Measurements from ENCODE around the gene MATR3.
A peak's percentile ranks its signal among the peaks of the same experiment; 100 is the strongest.
"Not testable (repeated sequence)": the region's sequence is repeated elsewhere in the genome, so short reads cannot be mapped to it uniquely, and the experiment has no call there.

MATR3 gene

GRCh38 chr5:139301808-139302499 is 8.4 kb downstream of the MATR3 start:
- H3K27me3 Mint-ChIP-seq, result no peaks in the 10 kb centered on the region
- H3K27ac Mint-ChIP-seq, result peak overlapping the region; percentile 29 to 71
- no peaks in the 10 kb centered on the region for H3K9me3 Mint-ChIP-seq
- peak overlapping the region; percentile 44 to 57 for H3K4me3 Mint-ChIP-seq
- no peak for ATAC-seq
- peaks cover 96% of the 10 kb centered on the region for H3K4me1 Mint-ChIP-seq
- DNase-seq, result no peak

- Mint-ChIP-seq H3K4me1 (peaks cover 93% of the 10 kb centered on the region), H3K4me3 (peak overlapping the region; percentile 29 to 35), H3K27ac (peak overlapping the region in 1 of 2 donors; percentile 42), H3K27me3 (no peaks in the 10 kb centered on the region), H3K9me3 (no peaks in the 10 kb centered on the region)
- ATAC-seq, result no peak
- DNase-seq, result no peak
These were observed 11.1 kb downstream of the MATR3 start for GRCh38 chr5:139304391-139305324.

DNA sequence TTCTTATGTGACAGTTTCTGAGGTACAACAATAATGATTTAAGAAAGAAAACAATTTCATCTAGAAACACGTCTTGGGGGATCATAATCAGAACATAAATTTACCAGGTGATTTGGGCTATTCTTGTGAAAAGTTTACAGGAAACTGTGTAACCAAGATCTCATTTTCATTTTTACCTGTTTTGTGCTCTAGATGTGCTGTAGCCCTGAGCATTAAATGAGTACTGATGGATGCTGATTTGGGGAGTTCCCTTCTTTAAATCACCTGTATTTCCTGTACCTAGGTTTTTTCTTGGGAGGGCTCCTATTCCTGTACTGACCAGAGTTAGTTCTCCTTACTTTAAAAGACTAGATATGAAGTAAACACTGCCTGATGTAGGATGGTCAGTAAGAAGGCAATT is 12.7 kb downstream of the MATR3 start:
- Mint-ChIP-seq H3K4me3 (peak overlapping the region; percentile 6 to 13), H3K4me1 (peaks cover 97% of the 10 kb centered on the region)
- ATAC-seq, result peak; percentile 59

DNA sequence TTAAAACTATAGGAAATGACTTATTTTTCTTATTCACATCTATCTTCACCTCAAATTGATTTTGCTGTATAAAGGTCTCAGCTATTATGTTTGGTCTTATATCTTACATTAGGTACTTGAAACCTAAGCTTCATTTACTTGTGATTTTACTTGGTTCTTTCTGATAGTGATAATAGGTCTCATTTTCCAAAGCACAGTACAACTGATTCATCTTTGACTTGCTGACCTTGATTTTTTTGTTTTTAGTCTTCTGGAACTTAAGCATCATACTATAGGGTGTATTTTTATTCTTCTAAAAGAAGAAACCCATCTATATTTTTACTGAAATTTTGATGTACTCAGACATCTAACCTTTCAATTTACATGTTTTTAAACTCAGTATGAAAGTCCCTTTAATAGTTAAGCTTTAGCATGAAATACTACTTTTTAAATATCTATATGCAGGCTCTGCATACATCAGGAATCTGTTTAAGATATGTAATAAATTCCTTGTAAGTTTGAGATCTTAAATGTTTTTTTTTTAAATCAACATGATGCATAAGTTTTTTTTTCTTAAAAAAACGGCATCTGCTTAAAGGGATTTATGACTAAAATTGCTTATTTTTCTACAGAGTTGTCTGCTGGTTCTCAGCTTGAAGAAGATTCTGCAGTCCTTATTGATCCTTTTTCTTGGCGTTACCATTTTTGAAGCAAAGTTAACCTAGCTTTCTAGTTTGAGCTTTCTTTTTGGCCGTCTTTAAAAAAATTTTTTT is 13.3 kb downstream of the MATR3 start:
- peak overlapping the region in 1 of 2 donors; percentile 28 for H3K27ac Mint-ChIP-seq
- peaks cover 95% of the 10 kb centered on the region for H3K4me1 Mint-ChIP-seq
- ATAC-seq (no peak), DNase-seq (no peak)
- peak overlapping the region in 1 of 2 donors; percentile 35 for H3K4me3 Mint-ChIP-seq
- no peaks in the 10 kb centered on the region for H3K9me3 Mint-ChIP-seq
- H3K27me3 Mint-ChIP-seq, result no peaks in the 10 kb centered on the region

More for the DNA sequence above, 12.7 kb downstream of the MATR3 start:
- no peak overlapping the region for H3K27ac Mint-ChIP-seq
- no peaks in the 10 kb centered on the region for H3K27me3 Mint-ChIP-seq
- H3K9me3 Mint-ChIP-seq, result no peaks in the 10 kb centered on the region
- DNase-seq, result no peak

GRCh38 chr5:139308797-139309196 is 15.3 kb downstream of the MATR3 start:
- ATAC-seq (no peak), DNase-seq (no peak)
- H3K27me3 Mint-ChIP-seq, result no peaks in the 10 kb centered on the region
- peaks cover 79% of the 10 kb centered on the region for H3K4me1 Mint-ChIP-seq
- H3K9me3 Mint-ChIP-seq, result no peaks in the 10 kb centered on the region
- peak overlapping the region; percentile 1 to 8 for H3K27ac Mint-ChIP-seq
- H3K4me3 Mint-ChIP-seq, result peak overlapping the region; percentile 2 to 24

DNA sequence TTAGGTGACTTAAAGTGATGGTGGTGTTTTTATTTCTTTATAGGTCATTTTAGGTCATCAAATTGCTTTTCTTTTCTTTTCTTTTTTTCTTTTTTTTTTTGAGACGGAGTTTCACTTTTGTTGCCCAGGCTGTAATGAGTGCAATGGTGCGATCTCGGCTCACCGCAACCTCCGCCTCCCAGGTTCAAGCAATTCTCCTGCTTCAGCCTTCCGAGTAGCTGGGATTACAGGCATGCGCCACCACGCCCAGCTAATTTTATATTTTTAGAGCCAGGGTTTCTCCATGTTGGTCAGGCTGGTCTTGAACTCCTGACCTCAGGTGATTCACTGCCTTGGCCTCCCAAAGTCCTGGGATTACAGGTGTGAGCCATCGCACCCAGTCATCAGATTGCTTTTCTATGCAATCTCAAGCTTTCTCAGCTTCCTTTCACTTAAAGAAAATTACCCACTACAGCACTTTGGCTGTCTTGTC is 17.2 kb downstream of the MATR3 start:
- Mint-ChIP-seq H3K4me1 (peaks cover 65% of the 10 kb centered on the region), H3K4me3 (peak overlapping the region in 1 of 2 donors; percentile 36), H3K27ac (peak overlapping the region in 1 of 2 donors; percentile 34)
- not testable (repeated sequence) for ATAC-seq, DNase-seq, H3K27me3 Mint-ChIP-seq, H3K9me3 Mint-ChIP-seq

DNA sequence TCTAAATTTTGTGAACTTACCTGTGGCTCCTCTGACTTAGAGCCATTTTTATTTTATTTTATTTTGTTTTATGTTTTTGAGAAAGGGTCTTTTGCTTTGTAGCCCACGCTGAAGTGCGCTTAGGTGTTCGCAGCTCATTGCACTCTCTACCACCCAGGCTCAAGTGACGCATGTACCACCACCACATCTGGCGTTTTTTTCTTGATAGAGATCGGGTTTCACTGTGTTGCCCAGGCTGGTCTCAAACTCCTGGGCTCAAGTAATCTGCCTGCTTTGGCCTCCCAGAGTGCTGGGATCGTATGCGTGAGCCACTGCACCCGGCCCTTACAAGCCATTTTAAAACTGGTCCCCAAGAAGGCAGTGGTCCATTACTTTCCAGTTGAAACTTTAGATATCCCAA is 18.5 kb downstream of the MATR3 start:
- Mint-ChIP-seq H3K4me1 (peaks cover 54% of the 10 kb centered on the region), H3K27ac (no peak overlapping the region), H3K4me3 (no peak overlapping the region), H3K9me3 (no peaks in the 10 kb centered on the region), H3K27me3 (no peaks in the 10 kb centered on the region)
- ATAC-seq (no peak), DNase-seq (no peak)

- no peak for ATAC-seq
- Mint-ChIP-seq H3K4me3 (no peak overlapping the region), H3K27me3 (no peaks in the 10 kb centered on the region), H3K27ac (peak overlapping the region in 1 of 2 donors; percentile 34), H3K4me1 (peaks cover 33% of the 10 kb centered on the region), H3K9me3 (no peaks in the 10 kb centered on the region)
- DNase-seq, result no peak
These were observed 20.7 kb downstream of the MATR3 start for GRCh38 chr5:139314276-139314675.

DNA sequence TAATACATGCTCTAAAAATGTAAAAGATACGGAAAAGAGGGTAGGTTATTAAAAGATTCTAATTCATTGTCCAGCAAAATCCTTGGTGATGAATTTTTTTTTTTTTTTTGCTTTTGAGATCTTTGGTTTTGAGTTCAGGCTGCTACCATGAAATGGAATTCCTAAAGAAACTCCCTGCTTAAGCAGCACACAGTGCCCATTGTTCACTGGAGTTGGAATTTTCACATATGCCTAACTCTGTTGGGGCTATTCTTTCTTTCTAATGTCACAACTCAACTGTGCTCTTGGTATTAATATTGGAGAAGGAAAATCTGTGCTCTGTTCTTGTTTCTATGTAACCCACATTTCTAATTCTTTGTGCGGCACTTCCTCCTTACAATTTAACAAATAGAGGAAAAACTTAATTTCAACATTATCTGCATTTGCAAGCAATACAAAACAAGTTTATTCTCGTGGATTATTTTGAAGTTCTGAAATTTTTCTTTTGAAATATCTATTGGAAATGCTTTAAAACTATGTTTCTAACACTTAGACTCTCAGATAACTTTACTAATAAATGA is 21.6 kb downstream of the MATR3 start:
- Mint-ChIP-seq H3K9me3 (no peaks in the 10 kb centered on the region), H3K4me1 (peaks cover 24% of the 10 kb centered on the region), H3K27ac (no peak overlapping the region), H3K27me3 (no peaks in the 10 kb centered on the region), H3K4me3 (no peak overlapping the region)
- ATAC-seq (no peak), DNase-seq (no peak)

GRCh38 chr5:139335811-139336210 is 42.3 kb downstream of the MATR3 start:
- Mint-ChIP-seq H3K4me3 (no peak overlapping the region), H3K4me1 (peaks cover 24% of the 10 kb centered on the region), H3K27ac (no peak overlapping the region), H3K27me3 (no peaks in the 10 kb centered on the region), H3K9me3 (no peaks in the 10 kb centered on the region)
- ATAC-seq (peak; percentile 52), DNase-seq (no peak)

DNA sequence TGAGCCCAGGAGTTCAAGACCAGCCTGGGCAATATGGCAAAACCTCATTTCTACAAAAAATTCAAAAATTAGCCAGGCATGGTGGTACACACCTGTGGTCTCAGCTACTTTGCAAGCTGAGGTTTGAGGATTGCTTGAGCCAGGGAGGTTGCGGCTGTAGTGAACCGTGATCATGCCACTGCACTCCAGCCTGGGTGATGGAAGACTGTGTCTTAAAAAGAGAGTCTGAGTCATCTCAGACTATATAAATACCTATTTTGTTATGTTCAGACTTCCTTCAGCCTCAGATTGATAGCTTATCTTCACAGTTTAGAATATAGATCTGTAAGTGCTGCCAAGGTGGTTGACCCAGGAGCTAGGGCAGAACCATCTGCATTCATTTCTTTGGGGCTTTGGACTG is 46.5 kb downstream of the MATR3 start:
- DNase-seq (no peak), ATAC-seq (no peak)
- H3K27ac Mint-ChIP-seq, result no peak overlapping the region
- no peak overlapping the region for H3K4me3 Mint-ChIP-seq
- no peaks in the 10 kb centered on the region for H3K27me3 Mint-ChIP-seq
- H3K4me1 Mint-ChIP-seq, result peaks cover 59% of the 10 kb centered on the region
- no peaks in the 10 kb centered on the region for H3K9me3 Mint-ChIP-seq

DNA sequence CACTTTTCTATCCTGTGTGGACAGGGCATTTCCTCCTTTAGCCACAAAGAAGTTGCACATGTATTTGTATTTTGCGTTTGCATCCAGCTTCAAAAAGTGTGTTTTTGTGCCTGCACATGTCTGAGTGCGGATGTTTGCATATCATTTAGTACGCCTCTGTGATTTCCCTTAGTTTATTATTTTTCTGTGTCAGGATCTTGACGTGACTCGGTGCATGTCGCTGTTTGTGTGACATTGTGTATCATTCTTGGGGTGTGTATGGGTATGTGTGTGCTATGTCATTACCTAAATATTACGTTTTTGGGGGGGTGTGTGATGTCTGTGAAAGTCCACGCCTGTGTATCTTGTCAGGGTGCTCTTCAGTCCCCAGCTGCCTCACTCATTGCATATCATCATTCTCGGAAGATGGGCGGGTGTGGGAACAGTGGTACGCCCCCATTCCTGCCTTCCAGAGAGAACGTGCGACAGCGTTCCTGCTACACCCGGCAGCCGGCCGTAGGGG is 47.7 kb downstream of the MATR3 start:
- Mint-ChIP-seq H3K4me3 (peak overlapping the region; percentile 94 to 99), H3K27me3 (no peaks in the 10 kb centered on the region), H3K9me3 (no peaks in the 10 kb centered on the region), H3K4me1 (peaks cover 57% of the 10 kb centered on the region), H3K27ac (peak overlapping the region; percentile 99)
- ATAC-seq, result peak; percentile 41
- no peak for DNase-seq

DNA sequence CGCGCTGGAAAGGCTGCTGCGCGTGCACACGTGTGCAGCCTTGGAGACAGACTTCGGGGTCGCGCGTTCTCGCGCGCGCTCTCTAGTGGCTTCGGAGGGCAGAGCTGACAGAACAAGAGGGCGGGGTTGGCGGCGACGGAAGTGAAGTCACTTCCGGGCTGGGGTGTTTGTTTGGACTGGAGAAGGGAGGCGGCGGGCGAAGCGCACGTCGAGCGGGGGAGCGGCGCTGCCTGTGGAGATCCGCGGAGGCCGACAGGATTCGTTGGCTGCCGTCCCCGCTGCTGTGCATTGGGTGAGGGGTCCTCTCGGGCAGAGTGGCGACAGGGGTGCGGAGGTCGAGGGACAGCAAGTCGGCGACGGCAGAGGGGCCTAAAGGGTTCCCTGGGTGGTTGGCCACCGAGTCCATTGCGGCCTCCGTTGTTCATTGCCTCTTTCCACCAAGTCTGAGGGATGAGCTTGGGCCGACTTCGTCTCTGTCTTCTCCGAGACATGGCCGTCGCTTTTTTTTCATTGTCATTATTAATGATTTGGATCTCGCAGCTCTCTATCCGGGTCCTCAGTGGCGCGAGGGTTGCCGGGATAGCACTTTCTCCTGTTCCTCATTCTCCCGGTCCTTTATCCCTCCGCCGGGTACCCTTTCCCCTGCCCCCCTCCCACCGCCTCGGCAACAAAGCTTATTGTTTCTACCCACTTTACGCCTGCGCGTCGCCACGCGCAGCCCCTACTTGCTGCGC is 48.3 kb downstream of the MATR3 start, which contains the start of gene PAIP2:
TSS of gene PAIP2 (plus strand) at position 166 of the 734 bp plus-strand sequence. CDS start 21,931 bp downstream, outside the sequence.
- peak; percentile 93 for ATAC-seq
- Mint-ChIP-seq H3K27me3 (no peaks in the 10 kb centered on the region), H3K4me3 (peak within 1 kb of the TSS; percentile 94 to 99), H3K27ac (peak within 1 kb of the TSS; percentile 99), H3K9me3 (no peaks in the 10 kb centered on the region), H3K4me1 (peaks cover 55% of the 10 kb centered on the region)
- DNase-seq, result peak; percentile 97

GRCh38 chr5:139342423-139342723 is 48.8 kb downstream of the MATR3 start:
- ATAC-seq (peak; percentile 82), DNase-seq (no peak)
- Mint-ChIP-seq H3K9me3 (no peaks in the 10 kb centered on the region), H3K27ac (peak overlapping the region; percentile 99), H3K4me1 (peaks cover 59% of the 10 kb centered on the region), H3K4me3 (peak overlapping the region; percentile 94 to 99), H3K27me3 (no peaks in the 10 kb centered on the region)

Measured in stimulated activated naive CD8-positive, alpha-beta T cell treated with anti-CD3 and anti-CD28 coated beads, Interleukin-15, amount 100 ng/mL, for 72 hours (primary cell).